Measurements from ENCODE around the gene IGSF10. TPM values are rescaled to one million over a fixed set of nuclear protein-coding genes. Genes with fewer than 3 reads are reported as not detected.
"Not testable (repeated sequence)": the region's sequence is repeated elsewhere in the genome, so short reads cannot be mapped to it uniquely, and the experiment has no call there.

Gene IGSF10, protein sequence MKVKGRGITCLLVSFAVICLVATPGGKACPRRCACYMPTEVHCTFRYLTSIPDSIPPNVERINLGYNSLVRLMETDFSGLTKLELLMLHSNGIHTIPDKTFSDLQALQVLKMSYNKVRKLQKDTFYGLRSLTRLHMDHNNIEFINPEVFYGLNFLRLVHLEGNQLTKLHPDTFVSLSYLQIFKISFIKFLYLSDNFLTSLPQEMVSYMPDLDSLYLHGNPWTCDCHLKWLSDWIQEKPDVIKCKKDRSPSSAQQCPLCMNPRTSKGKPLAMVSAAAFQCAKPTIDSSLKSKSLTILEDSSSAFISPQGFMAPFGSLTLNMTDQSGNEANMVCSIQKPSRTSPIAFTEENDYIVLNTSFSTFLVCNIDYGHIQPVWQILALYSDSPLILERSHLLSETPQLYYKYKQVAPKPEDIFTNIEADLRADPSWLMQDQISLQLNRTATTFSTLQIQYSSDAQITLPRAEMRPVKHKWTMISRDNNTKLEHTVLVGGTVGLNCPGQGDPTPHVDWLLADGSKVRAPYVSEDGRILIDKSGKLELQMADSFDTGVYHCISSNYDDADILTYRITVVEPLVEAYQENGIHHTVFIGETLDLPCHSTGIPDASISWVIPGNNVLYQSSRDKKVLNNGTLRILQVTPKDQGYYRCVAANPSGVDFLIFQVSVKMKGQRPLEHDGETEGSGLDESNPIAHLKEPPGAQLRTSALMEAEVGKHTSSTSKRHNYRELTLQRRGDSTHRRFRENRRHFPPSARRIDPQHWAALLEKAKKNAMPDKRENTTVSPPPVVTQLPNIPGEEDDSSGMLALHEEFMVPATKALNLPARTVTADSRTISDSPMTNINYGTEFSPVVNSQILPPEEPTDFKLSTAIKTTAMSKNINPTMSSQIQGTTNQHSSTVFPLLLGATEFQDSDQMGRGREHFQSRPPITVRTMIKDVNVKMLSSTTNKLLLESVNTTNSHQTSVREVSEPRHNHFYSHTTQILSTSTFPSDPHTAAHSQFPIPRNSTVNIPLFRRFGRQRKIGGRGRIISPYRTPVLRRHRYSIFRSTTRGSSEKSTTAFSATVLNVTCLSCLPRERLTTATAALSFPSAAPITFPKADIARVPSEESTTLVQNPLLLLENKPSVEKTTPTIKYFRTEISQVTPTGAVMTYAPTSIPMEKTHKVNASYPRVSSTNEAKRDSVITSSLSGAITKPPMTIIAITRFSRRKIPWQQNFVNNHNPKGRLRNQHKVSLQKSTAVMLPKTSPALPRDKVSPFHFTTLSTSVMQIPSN (N-terminal part only)
- 61.5 TPM for total RNA-seq

DNA sequence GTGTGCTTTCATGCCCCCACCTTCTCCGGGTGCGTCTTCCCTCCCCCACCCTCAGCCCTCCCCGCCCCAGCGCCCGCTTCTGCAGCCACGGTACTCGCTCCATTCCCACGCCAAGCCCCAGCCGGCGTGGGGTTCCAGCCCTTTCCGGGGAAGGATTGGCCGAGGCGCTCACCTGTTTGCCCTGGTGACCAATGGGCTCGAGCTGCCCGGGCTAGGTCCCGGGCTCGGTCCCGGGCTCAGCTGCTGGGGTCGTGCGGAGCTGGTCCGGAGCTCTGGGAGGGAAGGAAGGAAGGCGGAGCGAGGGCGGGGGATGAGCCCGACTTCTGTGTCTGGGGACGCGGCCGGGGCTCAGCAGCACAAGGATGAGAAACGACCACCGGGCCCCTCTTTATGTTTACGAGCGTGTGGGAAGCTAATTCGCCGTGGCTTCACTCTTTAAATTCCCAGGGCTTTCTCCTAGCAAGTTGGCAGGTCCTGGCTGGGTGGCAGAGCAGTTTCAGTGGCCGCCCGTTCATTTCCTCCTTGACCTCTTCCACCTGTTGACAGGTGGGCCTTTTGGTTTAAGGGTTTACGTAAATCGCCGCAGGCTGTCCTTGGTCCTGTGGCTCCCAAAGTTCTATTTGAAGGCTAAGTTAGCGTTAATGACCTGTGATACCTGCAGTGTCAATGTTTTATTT lies at the start of gene IGSF10:
TSS of gene IGSF10 (minus strand) at position 288 of the 677 bp plus-strand sequence. CDS start 2,352 bp downstream, outside the sequence.
- DNase-seq = no peak

DNA sequence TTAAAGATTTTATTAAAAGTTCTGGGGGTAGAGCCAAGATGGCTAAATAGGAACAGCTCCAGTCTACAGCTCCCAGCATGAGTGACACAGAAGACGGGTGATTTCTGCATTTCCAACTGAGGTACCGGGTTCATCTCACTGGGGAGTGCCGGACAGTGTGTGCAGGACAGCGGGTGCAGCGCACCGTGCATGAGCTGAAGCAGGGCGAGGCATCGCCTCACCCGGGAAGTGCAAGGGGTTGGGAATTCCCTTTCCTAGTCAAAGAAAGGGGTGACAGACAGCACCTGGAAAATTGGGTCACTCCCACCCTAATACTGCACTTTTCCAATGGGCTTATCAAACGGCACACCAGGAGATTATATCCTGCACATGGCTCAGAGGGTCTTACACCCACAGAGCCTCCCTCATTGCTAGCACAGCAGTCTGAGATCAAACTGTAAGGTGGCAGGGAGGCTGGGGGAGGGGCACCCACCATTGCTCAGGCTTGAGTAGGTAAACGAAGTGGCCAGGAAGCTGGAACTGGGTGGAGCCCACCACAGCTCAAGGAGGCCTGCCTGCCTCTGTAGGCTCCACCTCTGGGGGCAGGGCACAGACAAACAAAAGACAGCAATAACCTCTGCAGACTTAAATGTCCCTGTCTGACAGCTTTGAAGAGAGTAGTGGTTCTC lies 48.7 kb upstream of the IGSF10 start:
- not testable (repeated sequence) for DNase-seq

DNA sequence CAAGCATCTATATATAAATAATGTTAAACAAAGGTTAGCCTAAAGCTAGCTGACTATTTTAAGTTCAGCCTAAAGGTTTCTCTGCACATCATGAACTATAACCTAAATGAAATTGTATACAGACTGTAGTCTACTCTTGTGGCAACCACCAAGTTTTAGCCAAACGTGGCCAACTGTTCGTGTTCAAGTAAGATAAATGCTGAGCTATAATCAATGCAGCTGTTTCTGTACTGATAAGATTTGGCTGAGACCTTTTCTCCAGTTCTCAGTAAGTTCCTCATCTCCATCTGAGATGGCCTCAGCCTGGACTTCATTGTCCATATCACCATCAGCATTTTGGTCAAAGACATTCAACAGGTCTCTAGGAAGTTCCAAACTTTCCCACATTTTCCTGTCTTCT lies 43.7 kb upstream of the IGSF10 start:
- no peak for DNase-seq

DNA sequence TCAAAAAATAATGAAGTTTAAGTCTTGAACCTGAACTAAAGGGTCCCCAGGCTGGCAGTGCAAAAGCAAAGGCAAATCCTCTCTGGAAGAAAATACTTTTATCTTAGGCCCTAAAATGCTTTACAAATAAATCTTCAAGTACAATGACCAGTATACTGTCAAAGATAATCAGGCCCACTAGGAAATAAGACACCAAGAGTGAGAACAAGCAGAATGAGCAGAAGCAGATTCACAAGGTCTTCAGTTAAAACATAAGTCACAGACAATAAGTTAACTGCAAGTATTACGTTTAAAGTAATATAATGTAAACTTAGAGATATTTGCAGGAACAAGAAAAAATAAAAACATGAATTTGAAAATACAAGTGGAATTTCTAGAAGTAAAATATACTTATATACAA lies 42.2 kb upstream of the IGSF10 start:
- DNase-seq = no peak

DNA sequence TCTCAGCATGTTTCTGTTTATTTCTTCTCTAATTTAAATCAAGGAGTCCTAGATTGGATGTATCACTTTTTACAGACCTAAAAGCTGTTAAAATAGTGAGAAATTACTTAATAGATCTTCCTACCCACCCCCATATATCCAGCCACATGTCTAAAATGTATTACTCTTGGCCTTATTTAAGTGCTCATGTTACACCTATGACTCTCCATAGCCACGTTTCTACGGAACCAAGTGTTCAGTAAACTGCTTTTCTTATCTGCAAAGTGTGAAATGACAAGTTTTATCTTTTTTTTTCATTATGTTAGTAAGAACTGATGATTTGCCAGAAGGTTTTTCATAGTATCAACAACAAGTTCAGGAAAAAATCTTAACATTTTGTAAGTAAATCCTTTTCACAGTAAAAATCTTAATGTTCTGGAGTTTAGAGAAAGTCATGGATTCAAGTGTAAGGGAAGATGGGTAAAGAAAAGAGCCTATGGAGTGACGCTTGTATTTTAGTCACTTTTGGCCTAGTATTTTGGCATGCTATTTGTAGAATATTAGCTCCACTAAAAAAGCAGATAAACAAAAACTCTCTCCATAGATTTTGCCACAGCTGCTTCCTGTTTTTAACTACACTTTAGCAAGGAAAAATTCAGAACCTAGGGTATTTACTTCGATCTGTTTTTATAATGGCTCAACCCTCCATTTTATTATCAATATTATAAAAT lies 41.2 kb upstream of the IGSF10 start:
- DNase-seq = peak; percentile 16

DNA sequence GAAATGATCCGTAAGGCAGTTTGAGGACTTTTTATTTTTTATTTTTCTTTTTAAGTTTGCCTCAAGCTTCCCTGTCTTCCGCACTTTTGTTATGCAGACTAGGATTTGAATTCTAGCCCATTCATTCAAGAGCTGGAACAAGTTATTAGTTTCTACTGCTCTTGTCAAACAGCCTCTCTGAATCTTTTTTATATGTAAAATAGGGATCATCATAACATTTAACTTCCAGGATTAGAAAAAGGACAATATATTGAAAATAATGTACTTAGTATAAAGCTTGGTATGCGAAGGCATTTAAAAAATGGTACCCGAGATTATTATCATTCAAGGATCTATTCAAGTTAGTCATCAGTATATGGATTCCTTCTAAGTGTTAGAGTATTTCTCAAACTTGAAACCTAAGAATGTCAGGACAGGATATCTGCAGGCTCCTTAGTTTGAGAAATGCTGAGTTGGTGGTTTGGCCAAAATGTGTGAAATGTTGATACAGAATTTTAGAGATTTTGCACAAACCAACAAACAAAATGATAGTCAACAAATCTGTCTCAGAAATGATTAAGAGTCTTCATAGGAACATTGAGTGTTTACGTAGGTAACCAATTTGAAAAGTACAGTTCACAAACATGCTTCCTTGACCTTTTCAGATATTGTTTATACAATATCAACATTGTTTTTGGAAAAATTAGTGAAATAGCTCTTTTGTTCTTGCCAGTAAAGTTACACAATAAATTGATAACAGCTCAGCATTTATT lies 40.5 kb upstream of the IGSF10 start:
- DNase-seq = no peak

DNA sequence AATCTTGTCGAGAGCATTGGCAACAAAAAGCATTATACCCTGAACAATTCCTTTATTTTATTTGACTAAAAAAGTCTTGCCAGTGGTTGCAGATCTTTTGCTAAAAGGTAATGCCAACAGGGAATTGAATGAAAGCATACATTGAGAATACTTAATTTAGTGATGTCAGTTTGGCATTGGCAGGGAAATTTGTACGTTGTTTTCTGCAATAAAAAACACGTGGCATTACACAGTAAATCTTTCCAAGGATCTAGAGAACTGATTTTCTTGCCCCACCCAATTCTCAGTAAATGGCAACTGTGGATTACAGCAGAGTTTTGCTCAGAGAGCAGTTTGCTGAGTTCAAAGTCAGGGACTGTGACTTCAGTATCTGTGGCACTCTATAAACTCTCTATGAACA lies 38.3 kb upstream of the IGSF10 start:
- DNase-seq = peak; percentile 73

DNA sequence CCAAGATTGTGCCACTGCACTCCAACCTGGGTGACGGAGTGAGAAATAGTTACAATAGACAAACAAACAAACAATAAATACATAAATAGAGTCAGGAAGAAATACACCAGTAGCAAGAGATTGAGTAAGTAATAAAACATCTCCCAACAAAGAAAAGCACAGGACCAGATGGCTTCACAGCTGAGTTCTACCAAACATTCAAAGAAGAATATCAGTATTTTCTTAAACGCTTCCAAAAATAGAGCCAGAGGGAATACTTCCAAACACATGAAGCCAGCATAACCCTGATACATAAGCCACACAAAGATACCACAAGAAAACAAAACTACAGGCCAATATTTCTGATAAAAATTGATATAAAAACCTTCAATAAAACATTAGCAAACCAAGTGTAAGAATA lies 30.7 kb upstream of the IGSF10 start:
- DNase-seq = peak; percentile 25

DNA sequence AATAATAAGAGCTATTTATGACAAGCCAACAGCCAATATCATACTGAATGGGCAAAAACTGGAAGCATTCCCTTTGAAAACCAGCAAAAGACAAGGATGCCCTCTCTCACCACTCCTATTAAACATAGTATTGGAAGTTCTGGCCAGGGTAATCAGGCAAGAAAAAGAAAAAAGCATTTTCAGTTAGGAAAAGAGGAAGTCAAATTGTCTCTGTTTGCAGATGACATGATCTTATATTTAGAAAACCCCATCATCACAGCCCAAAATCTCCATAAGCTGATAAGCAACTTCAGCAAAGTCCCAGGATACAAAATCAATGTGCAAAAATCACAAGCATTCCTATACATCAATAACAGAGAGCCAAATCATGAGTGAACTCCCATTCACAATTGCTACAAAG lies 27.0 kb upstream of the IGSF10 start:
- DNase-seq = not testable (repeated sequence)

DNA sequence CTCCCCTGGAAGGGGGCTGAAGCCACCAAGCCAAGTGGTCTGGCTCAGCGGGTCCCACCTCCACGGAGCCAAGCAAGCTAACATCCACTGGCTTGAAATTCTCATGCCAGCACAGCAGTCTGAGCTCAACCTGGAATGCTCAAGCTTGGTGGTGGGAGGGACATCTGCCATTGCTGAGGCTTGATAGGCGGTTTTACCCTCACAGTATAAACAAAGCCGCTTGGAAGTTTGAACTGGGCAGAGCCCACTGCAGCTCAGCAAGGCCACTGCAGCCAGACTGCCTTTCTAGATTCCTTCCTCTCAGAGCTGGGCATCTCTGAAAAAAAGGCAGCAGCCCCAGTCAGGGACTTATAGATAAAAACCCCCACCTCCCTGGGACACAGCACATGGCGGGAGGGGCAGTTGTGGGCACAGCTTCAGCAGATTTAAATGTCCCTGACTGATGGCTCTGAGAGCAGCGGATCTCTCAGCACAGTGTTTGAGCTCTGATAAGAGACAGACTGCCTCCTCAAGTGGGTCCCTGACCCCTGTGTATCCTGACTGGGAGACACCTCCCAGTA lies 23.2 kb upstream of the IGSF10 start:
- DNase-seq = no peak

DNA sequence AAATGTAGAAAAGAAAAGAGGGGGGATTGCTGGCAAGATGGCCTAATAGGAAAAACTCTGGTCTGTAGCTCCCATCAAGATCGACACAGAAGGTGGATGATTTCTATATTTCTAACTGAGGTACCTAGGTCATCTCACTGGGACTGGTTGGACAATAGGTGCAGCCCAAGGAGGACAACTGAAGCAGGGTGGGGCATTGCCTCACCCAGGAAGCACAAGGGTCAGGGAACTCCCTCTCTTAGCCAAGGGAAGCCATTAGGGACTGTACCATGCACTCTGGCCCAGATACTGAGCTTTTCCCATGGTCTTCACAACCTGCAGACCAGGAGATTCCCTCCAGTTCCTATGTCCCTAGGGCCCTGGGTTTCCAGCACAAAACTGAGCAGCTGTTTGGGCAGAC lies 22.6 kb upstream of the IGSF10 start:
- DNase-seq = no peak

DNA sequence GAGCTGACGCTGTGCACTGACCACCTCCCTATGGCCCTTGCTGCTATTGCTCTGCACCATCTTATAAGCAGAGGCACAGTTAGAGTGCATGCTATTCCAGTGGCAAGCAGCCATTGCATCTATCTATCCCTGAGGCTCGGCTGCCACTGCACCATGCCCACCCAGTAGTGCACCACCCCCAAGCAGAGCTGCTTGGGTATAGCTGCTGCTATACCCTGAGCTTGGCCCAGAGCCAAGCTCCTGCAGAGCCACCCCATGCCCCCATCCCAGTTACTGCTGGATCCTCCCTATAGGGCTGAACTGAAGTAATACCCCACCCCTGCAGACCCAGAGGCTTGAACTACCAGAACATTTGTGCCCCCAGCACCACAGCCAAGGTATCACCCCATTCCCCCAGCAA lies 19.6 kb upstream of the IGSF10 start:
- no peak for DNase-seq

DNA sequence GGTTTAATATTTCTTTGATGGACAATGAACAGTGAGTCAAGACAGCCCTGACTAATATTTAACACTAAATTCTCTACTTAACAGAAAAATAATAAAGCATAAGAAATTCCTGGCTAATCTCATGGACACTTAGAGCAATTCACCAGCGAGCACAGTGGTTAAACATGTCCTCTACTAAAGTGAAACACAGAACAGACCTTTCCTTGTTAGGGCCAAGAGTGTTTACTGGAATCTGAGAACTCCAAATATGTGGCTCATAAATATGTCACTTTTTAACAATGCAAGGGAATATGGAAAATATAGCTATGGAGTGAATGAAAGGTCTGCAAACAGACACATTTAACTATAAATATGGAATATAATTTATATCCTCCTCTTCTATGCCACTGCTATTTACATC lies 18.6 kb upstream of the IGSF10 start:
- DNase-seq = peak; percentile 64

DNA sequence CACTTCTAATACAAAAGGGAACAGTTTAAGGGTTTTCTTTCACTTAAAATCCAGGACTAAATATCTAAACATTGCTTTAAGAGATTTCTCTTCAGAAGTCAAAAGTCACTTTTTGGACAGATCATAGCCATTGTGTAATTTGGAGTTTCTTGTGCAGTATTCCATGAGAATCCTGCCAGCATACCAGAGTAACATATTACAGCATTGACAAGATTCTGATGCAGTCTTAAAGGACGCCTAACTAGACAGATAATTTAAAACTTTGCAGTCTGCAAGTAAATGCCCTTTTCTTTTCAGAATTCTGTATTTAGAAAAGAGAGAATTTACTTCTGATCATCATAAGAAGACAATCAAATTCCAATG lies 17.5 kb upstream of the IGSF10 start:
- DNase-seq = peak; percentile 50

DNA sequence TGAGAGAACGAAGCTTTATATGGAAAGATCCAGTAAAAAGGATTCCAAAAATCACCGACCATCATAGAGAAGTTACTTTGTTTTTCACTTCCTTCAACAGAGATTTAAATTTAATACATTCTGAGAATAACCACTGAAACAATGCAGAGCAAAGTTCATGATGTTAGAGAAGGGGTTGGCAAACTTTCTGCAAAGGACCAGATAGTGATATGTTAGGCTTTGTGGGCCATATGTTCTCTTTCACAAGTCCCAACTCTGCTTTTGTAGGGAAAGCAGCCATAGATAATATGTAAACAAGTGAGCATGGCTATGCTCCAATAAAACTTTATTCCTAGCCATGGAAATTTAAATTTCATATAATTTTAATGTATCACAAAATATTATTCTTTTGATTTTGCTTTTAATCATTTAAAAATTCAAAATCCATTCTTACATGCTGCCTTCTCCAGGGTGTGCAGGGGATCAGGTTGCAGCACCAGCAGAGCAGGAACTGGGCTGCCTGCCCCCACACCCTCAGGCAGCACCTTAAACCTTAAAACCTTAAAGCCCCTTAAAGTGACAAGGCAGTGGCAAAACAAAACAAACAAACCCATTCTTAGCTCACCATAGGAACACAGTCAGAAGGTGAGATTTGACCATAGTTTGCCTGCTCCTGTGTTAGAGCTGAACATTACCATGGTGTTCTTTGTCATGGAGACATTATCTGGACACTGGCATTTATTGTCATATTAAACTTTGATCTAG lies 16.9 kb upstream of the IGSF10 start:
- peak; percentile 27 for DNase-seq

DNA sequence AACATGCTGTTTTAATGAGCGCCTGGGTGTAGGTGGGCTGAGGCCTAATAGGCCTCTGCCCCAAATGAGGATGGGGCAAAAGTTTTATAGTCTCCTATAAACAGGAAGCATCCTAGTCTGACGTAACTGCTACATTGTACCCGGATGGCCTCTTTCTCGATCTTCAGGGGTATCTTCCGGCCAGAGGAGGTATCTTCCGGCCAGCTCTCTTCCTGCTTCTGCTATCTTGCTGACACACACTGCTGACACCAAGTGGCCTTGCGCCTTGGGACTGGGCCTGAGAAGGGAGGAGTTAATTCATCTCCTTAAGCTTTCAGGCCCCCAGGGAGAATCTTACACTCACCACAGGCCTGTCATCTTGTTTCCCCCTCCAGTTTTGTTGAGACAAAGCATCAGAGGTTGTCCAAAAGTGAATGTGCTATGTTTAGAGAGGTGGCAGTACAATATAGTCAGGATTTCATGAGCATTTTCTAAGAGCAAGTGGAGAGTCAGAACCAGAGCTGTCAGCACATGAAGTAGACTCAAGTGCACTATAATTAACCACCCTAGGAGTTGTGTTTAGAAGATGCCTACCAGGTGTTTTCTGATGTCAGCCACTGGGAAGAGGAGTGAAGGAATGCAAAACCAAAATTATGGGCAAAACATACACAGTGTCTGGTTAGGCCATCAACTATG lies 15.6 kb upstream of the IGSF10 start:
- DNase-seq = no peak

DNA sequence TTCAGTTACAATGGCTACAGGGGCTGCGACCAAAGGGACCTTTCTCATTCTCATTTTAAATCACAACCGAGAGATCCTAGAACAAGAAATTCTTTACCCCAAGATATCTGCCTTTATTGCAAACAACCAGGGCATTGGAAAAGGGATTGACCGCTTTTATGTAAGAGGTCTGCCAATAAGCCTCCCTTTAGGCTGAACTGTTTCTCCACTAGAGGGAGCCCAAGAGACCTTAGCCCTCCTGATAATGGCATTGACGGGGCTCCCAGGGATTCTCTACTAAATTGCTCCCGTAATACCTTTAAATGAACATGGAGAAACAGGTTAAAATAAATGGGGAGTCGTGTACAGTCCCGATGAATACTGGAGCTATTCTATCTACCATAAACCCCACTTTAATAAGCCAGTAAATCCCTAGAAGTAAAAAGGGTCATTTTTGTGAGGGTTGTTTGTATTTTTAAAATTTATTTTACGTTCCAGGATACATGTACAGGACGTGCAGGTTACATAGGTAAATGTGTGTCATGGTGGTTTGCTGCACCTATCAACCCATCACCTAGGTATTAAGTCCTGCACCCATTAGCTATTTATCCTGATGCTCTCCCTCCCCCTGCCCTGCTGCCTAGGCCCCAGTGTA lies 7.5 kb upstream of the IGSF10 start:
- DNase-seq = no peak

DNA sequence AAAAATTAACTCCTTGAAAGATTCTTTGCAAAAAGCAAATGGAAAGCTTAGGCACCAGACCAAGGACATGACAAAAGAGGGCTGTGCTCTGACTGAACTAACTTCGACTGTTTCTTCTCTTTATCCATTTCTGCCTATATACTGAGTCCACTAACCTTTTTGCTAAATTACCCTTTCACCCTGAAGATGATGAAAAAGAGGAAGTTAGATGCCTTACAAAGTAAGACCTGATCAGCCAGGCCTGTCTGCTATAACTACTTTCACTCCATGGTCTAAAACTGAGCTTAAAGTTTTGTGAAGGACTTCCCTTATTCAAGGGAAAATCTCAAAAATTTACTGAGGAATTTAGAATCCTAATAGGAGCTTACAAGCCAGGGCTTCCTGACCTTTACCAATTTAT lies 6.2 kb upstream of the IGSF10 start:
- DNase-seq = no peak
